Measurements from ENCODE around the gene FMR1NB.

The FMR1NB gene

DNA sequence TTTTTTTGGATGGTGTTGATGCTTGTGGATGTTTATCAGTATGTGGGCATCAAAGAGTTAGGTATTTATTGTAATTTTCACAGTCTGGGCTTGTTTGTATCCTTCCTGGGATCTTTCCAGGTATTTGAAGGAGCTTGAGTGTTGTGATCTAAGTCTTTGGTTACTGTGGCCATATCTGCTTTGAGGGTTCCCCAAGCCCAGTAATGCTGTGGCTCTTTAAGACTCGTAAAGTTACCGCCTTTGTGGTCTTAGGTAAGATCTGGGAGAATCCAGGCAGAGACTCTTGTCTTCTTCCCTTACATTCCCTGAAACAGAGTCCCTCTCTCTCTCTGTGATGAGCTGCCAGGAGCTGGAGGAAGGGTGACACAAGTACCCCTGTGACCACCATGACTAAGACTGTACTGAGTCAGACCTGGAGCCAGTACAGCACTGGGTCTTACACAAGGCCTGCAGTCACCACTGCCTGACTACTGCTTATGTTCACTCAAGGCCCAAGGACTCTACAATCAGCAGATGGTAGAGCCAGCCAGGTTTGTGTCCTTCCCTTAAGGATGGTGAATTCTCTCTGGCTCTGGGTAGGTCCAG is 62.2 kb downstream of the FMR1NB start:
- TF ChIP-seq, protein P1, sequence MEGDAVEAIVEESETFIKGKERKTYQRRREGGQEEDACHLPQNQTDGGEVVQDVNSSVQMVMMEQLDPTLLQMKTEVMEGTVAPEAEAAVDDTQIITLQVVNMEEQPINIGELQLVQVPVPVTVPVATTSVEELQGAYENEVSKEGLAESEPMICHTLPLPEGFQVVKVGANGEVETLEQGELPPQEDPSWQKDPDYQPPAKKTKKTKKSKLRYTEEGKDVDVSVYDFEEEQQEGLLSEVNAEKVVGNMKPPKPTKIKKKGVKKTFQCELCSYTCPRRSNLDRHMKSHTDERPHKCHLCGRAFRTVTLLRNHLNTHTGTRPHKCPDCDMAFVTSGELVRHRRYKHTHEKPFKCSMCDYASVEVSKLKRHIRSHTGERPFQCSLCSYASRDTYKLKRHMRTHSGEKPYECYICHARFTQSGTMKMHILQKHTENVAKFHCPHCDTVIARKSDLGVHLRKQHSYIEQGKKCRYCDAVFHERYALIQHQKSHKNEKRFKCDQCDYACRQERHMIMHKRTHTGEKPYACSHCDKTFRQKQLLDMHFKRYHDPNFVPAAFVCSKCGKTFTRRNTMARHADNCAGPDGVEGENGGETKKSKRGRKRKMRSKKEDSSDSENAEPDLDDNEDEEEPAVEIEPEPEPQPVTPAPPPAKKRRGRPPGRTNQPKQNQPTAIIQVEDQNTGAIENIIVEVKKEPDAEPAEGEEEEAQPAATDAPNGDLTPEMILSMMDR (IDR thresholded peaks at IDR 0.05; ENCODE audit: low read depth, low read length) = no peak
- H3K27ac ChIP-seq = no peak overlapping the region
- no peaks in the 10 kb centered on the region for H3K36me3 ChIP-seq
- no peak for DNase-seq
- no peaks in the 10 kb centered on the region for H3K9me3 ChIP-seq (ENCODE audit: severe bottlenecking)
- no peak overlapping the region for H3K4me3 ChIP-seq (ENCODE audit: low read depth, low read length)
- H3K27me3 ChIP-seq (ENCODE audit: insufficient read depth, low read depth, severe bottlenecking) = peaks cover 5% of the 10 kb centered on the region

DNA sequence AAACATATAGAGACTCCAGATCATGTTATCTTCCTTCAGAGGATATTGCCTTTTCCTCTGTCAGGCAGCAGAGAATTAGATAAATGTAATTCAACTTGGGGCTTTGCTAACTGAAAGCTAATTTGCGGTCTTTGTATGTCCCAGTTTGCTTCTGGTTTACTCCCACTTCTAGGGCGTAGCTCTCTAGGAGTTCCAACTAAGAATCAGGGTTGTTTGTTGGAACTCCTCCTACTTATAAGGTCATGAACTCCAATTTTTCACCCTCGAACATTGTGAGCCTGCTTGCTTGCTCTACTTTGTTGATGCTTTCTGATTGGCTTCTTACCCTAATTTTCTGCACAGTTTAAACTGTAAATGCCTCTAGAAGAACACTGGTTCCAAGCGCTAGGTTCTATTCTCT is 66.1 kb downstream of the FMR1NB start:
- H3K9me3 ChIP-seq (ENCODE audit: severe bottlenecking) = no peaks in the 10 kb centered on the region
- TF ChIP-seq, protein P1 (IDR thresholded peaks at IDR 0.05; ENCODE audit: low read depth, low read length) = no peak

DNA sequence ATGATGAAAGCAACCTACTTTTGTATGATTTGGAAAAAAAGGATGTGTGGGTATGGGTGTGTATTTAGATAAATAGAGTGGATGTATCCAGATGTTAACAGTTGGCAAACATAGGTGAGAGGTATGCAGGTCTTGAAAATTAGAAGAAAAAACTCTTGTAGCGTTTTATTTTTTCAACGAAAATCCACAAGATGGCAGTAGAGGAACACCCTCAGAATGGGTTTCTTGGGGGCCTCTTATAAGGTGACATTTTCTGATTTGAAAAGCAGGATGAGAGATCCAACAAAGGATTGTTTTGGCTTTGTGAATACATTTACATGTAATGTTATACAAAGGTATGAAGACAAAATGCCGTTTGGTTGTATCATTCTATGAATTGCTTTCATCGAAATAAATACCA is 68.3 kb downstream of the FMR1NB start:
- H3K27me3 ChIP-seq (ENCODE audit: insufficient read depth, low read depth, severe bottlenecking) = peaks cover 6% of the 10 kb centered on the region
- H3K36me3 ChIP-seq = no peaks in the 10 kb centered on the region
- no peak overlapping the region for H3K4me3 ChIP-seq (ENCODE audit: low read depth, low read length)
- TF ChIP-seq, protein P1 (IDR thresholded peaks at IDR 0.05; ENCODE audit: low read depth, low read length) = peak; percentile 38; the same call in 1 of the 2 replicates
- DNase-seq = no peak
- no peaks in the 10 kb centered on the region for H3K9me3 ChIP-seq (ENCODE audit: severe bottlenecking)
- H3K27ac ChIP-seq = no peak overlapping the region

More for the DNA sequence above, 66.1 kb downstream of the FMR1NB start:
- DNase-seq = no peak
- H3K36me3 ChIP-seq = no peaks in the 10 kb centered on the region
- no peak overlapping the region for H3K27ac ChIP-seq
- no peak overlapping the region for H3K4me3 ChIP-seq (ENCODE audit: low read depth, low read length)
- peaks cover 4% of the 10 kb centered on the region for H3K27me3 ChIP-seq (ENCODE audit: insufficient read depth, low read depth, severe bottlenecking)

DNA sequence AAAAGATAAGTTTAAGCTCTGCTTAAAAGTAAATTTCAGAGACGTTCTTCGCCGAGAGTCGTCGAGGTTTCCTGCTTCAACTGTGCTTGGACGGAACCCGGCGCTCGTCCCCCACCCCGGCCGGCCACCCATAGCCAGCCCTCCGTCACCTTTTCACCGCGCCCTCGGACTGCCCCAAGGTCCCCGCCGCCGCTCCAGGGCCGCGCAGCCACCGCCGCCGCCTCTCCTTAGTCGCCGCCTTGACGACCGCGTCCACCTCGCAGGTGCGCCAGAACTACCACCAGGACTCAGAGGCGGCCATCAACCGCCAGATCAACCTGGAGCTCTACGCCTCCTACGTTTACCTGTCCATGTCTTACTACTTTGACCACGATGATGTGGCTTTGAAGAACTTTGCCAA is 70.8 kb downstream of the FMR1NB start:
- H3K27me3 ChIP-seq (ENCODE audit: insufficient read depth, low read depth, severe bottlenecking) = peaks cover 6% of the 10 kb centered on the region
- TF ChIP-seq, protein P1 (IDR thresholded peaks at IDR 0.05; ENCODE audit: low read depth, low read length) = no peak
- H3K36me3 ChIP-seq = no peaks in the 10 kb centered on the region
- H3K4me3 ChIP-seq (ENCODE audit: low read depth, low read length) = no peak overlapping the region
- no peak for DNase-seq
- no peaks in the 10 kb centered on the region for H3K9me3 ChIP-seq (ENCODE audit: severe bottlenecking)
- no peak overlapping the region for H3K27ac ChIP-seq

DNA sequence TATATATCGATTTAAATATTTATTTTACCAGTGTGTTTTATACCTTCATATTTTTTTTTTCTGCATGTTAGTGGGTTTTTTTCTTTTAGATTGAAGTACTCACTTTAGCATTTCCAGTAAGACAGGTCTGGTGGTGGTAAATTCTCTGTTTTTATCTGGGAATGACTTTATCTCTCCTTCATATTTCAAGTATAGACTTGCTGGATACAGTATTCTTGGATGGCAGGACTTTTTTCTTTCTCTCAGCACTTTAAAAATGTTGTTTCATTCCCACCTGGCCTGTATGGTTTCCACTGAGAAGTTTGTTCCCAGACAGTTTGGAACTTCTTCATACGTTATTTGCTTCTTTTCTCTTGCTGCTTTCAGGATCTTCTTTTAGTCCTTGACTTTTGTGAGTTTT is 86.1 kb downstream of the FMR1NB start:
- TF ChIP-seq, protein P1 (IDR thresholded peaks at IDR 0.05; ENCODE audit: low read depth, low read length) = no peak
- Histone ChIP-seq H3K4me3 (ENCODE audit: low read depth, low read length) (no peak overlapping the region), H3K9me3 (ENCODE audit: severe bottlenecking) (no peaks in the 10 kb centered on the region), H3K36me3 (no peaks in the 10 kb centered on the region), H3K27me3 (ENCODE audit: insufficient read depth, low read depth, severe bottlenecking) (peaks cover 21% of the 10 kb centered on the region), H3K27ac (no peak overlapping the region)
- no peak for DNase-seq

Data from WERI-Rb-1 (cell line).